Measurements from ENCODE around the gene ARF1. TPM values are rescaled to one million over a fixed set of nuclear protein-coding genes. Genes with fewer than 3 reads are reported as not detected.
A peak's percentile ranks its signal among the peaks of the same experiment; 100 is the strongest.

Gene ARF1
- total RNA-seq, 1 donor from 2014 or later, result 240 TPM

GRCh38 chr1:228088586-228089498 lies 6.3 kb downstream of the ARF1 start:
- no peak for DNase-seq (ENCODE audit: low read depth)
- no peak for FAIRE-seq
- H3K27me3 ChIP-seq (ENCODE audit: control insufficient read depth, insufficient read depth, low read length), result no peaks in the 10 kb centered on the region
- TF ChIP-seq, protein P1, sequence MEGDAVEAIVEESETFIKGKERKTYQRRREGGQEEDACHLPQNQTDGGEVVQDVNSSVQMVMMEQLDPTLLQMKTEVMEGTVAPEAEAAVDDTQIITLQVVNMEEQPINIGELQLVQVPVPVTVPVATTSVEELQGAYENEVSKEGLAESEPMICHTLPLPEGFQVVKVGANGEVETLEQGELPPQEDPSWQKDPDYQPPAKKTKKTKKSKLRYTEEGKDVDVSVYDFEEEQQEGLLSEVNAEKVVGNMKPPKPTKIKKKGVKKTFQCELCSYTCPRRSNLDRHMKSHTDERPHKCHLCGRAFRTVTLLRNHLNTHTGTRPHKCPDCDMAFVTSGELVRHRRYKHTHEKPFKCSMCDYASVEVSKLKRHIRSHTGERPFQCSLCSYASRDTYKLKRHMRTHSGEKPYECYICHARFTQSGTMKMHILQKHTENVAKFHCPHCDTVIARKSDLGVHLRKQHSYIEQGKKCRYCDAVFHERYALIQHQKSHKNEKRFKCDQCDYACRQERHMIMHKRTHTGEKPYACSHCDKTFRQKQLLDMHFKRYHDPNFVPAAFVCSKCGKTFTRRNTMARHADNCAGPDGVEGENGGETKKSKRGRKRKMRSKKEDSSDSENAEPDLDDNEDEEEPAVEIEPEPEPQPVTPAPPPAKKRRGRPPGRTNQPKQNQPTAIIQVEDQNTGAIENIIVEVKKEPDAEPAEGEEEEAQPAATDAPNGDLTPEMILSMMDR (IDR thresholded peaks at IDR 0.05; ENCODE audit: insufficient read depth, low read length, severe bottlenecking), result no peak
- no peak overlapping the region for H3K4me3 ChIP-seq (ENCODE audit: low read depth, low read length)
- H3K36me3 ChIP-seq (ENCODE audit: control insufficient read depth, insufficient read depth, low read length), result peaks cover 14% of the 10 kb centered on the region

- Histone ChIP-seq H3K27me3 (ENCODE audit: control insufficient read depth, insufficient read depth, low read length) (no peaks in the 10 kb centered on the region), H3K36me3 (ENCODE audit: control insufficient read depth, insufficient read depth, low read length) (peaks cover 14% of the 10 kb centered on the region), H3K4me3 (ENCODE audit: low read depth, low read length) (no peak overlapping the region)
- TF ChIP-seq, protein P1 (IDR thresholded peaks at IDR 0.05; ENCODE audit: insufficient read depth, low read length, severe bottlenecking), result no peak
- no peak for FAIRE-seq
- no peak for DNase-seq (ENCODE audit: low read depth)
Measured at GRCh38 chr1:228089519-228090380, 7.2 kb downstream of the ARF1 start.

DNA sequence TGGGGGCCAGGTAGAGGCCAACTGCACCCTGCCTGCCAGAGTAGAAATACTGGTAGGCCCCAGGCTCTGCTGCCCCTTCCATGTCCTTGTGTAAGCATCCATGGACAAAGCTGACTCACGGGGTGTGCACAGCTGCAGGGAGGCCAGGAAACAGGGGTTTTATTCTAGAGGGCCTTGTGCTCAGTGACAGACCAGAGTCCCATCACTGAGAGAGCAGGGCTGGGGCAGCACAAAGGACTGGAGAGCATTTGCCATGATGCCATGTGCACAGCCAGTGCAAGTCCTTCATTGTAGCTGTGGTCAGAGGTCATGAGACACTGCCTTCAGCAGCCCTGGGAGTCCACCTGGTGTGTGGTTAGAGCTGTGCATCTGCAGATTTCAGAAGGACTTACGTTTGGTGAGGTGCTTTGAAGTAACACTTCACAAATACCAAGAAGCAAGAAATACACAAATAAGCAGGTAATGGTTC lies 8.1 kb downstream of the ARF1 start:
- Histone ChIP-seq H3K4me3 (ENCODE audit: low read depth, low read length) (no peak overlapping the region), H3K36me3 (ENCODE audit: control insufficient read depth, insufficient read depth, low read length) (peaks cover 14% of the 10 kb centered on the region), H3K27me3 (ENCODE audit: control insufficient read depth, insufficient read depth, low read length) (no peaks in the 10 kb centered on the region)
- DNase-seq (ENCODE audit: low read depth) (peak; percentile 38), FAIRE-seq (no peak)
- TF ChIP-seq, protein P1 (IDR thresholded peaks at IDR 0.05; ENCODE audit: insufficient read depth, low read length, severe bottlenecking), result no peak

DNA sequence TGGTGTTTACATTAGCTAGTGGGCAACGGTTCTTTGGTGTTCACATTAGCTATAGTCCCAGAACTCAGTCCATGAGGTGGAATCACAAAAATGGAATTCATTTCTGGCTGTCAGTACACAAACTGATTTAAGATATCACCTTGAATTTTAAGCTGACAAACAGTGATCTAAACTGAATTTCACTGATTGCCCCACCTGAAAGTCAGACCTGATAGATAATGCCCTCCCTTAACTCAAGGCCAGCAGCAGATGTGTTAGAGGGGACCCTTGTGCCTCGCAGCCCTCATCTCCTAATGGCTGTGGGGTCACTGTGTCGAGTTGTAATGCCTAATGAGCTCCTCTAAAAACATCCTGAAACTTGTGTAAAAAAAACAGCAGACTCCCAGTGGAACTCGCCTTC lies 8.6 kb downstream of the ARF1 start:
- peaks cover 14% of the 10 kb centered on the region for H3K36me3 ChIP-seq (ENCODE audit: control insufficient read depth, insufficient read depth, low read length)
- TF ChIP-seq, protein P1 (IDR thresholded peaks at IDR 0.05; ENCODE audit: insufficient read depth, low read length, severe bottlenecking), result no peak
- no peaks in the 10 kb centered on the region for H3K27me3 ChIP-seq (ENCODE audit: control insufficient read depth, insufficient read depth, low read length)
- no peak for FAIRE-seq
- no peak for DNase-seq (ENCODE audit: low read depth)
- no peak overlapping the region for H3K4me3 ChIP-seq (ENCODE audit: low read depth, low read length)

DNA sequence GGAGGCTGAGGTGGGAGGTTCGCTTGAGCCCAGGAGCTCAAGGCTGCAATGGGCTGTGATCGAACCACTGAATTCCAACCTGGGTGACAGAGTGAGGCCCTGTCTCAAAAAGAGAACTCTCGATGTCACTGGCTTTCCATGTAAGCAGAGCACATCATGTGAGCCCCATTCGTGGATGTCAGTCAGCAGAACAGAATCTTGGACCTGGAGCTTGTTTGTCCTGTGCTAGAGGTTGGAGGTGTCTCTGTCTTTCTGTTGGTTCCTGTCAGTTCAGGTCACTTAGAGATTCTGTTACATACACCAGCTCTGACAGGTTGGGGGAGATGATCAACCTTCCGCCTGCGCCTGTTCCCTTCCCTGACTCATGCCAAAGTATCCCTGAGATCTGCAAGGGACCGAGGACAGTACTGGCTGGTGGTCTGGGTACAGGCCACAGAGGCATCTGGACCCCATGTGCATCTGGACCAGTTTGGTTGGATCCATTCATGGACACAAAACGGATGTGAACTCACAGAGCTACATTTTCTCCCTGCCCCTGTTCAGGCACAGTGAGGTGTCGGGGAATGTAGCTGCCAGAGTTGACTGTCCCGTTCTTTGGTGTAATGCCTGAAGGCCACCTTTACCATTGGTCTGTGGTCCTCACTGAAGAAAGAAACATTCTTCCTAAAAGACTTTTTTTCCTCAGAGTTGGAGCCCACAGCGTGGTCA lies 10.0 kb downstream of the ARF1 start:
- DNase-seq (ENCODE audit: low read depth) (no peak), FAIRE-seq (no peak)
- Histone ChIP-seq H3K4me3 (ENCODE audit: low read depth, low read length) (no peak overlapping the region), H3K36me3 (ENCODE audit: control insufficient read depth, insufficient read depth, low read length) (peaks cover 21% of the 10 kb centered on the region), H3K27me3 (ENCODE audit: control insufficient read depth, insufficient read depth, low read length) (no peaks in the 10 kb centered on the region)
- TF ChIP-seq, protein P1 (IDR thresholded peaks at IDR 0.05; ENCODE audit: insufficient read depth, low read length, severe bottlenecking), result no peak

Measured in bronchial epithelial cell (primary cell).